B cell (primary cell): ENCODE results near the gene MVB12B. TPM values are rescaled to one million over a fixed set of nuclear protein-coding genes. Genes with fewer than 3 reads are reported as not detected.

Experiments used
- ATAC-seq: fragments of 200-7000 bp; cut with Tn5 transposase; one replicate; pipeline ENCODE4 v1.10.0; 2021; ENCODE audit warnings: low read depth, mild to moderate bottlenecking, moderate number of reproducible peaks, moderate library complexity
- CTCF ChIA-PET: fragments of 350-600 bp; sonication (Branson Sonifier 250); formaldehyde crosslinking; loops from one replicate; lab custom pipeline; 2021; ENCODE audit warnings: antibody characterized with exemption, inconsistent platforms; lab: Charles Lee
- POLR2A ChIA-PET: fragments of 350-600 bp; sonication (Branson Sonifier 250); formaldehyde crosslinking; loops from one replicate; lab custom pipeline; 2021; ENCODE audit warnings: antibody characterized with exemption; lab: Charles Lee
- DNase-seq: peaks from one replicate; pipeline ENCODE4 v3.0.0; 2013
- H2AFZ ChIP-seq: 2 replicates; pipeline ENCODE4 v1.6.1; 2012; ENCODE audit warnings: mild to moderate bottlenecking, low read depth, low read length; ENCODE audit not compliant: insufficient read depth, poor library complexity, severe bottlenecking
- H3K27ac ChIP-seq, 2 donors: 1 replicate in 1 of 2; 2 replicates in 1 of 2; pipeline ENCODE4 v1.5.1; 2012 to 2013; ENCODE audit warnings: low read length in 2 of 2, mild to moderate bottlenecking in 2 of 2, moderate library complexity in 1 of 2
- H3K27me3 ChIP-seq, 4 experiments: fragments of 200-600 bp in 1 of 4; sonication (generic) in 1 of 4; replicated peaks in 1 of 4; 1 replicate in 2 of 4; 2 replicates in 2 of 4; pipeline versions ENCODE4 v1.6.1 to v1.7.0; 2013 to 2016; ENCODE audit warnings: low read length in 3 of 4, mild to moderate bottlenecking in 2 of 4, mixed read lengths in 1 of 4, moderate library complexity in 1 of 4; ENCODE audit not compliant: insufficient read depth in 4 of 4, control insufficient read depth in 3 of 4; ENCODE audit errors: control extremely low read depth in 1 of 4
- H3K36me3 ChIP-seq, 2 experiments: replicated peaks in 1 of 2; 1 replicate in 1 of 2; 2 replicates in 1 of 2; pipeline versions ENCODE4 v1.6.1 to v1.7.1; 2013; ENCODE audit warnings: low read length in 1 of 2; ENCODE audit not compliant: insufficient read depth in 2 of 2, control insufficient read depth in 1 of 2; ENCODE audit errors: control extremely low read depth in 1 of 2, extremely low read depth in 1 of 2
- H3K4me1 ChIP-seq, 2 donors: fragments of 200-600 bp in 1 of 2; sonication (generic) in 1 of 2; 1 replicate in 1 of 2; 2 replicates in 1 of 2; pipeline versions ENCODE4 v1.5.1 to v1.6.1; 2013 to 2017; ENCODE audit warnings: low read length in 2 of 2; ENCODE audit not compliant: control insufficient read depth in 2 of 2, insufficient read depth in 2 of 2
- H3K4me2 ChIP-seq: replicated peaks from 2 replicates; pipeline ENCODE3; 2012; ENCODE audit warnings: mild to moderate bottlenecking, low read depth, low read length; ENCODE audit not compliant: poor library complexity, severe bottlenecking
- H3K4me3 ChIP-seq, 5 experiments: fragments of 200-600 bp in 1 of 5; sonication (generic) in 1 of 5; 1 replicate in 3 of 5; 2 replicates in 2 of 5; pipeline versions ENCODE4 v1.5.1 to v1.7.0; 2011 to 2016; ENCODE audit warnings: low read length in 4 of 5, mild to moderate bottlenecking in 4 of 5, low read depth in 2 of 5, control low read depth in 1 of 5, moderate library complexity in 1 of 5; ENCODE audit not compliant: insufficient read depth in 1 of 5; ENCODE audit errors: control extremely low read depth in 1 of 5, extremely low read depth in 1 of 5
- H3K79me2 ChIP-seq: fragments of 200-600 bp; sonication (generic); one replicate; pipeline ENCODE4 v1.6.0; 2016; ENCODE audit warnings: low read length; ENCODE audit not compliant: control insufficient read depth, insufficient read depth
- H3K9ac ChIP-seq: fragments of 200-600 bp; sonication (generic); 2 replicates; pipeline ENCODE4 v1.6.1; 2017; ENCODE audit warnings: mild to moderate bottlenecking, low read length, moderate library complexity
- H3K9me3 ChIP-seq, 3 donors: one replicate each; pipeline versions ENCODE4 v1.6.1 to v1.7.1; 2013; ENCODE audit warnings: low read length in 2 of 3; ENCODE audit not compliant: control insufficient read depth in 2 of 3, insufficient read depth in 1 of 3; ENCODE audit errors: control extremely low read depth in 1 of 3
- H4K20me1 ChIP-seq: 2 replicates; pipeline ENCODE4 v1.6.0; 2012; ENCODE audit warnings: mild to moderate bottlenecking, low read length; ENCODE audit not compliant: insufficient read depth, control insufficient read depth, poor library complexity, severe bottlenecking
- H3K27ac Mint-ChIP-seq: one replicate; pipeline ENCODE4 v1.8.0; 2021; ENCODE audit warnings: mixed read lengths
- H3K27me3 Mint-ChIP-seq: one replicate; pipeline ENCODE4 v1.8.0; 2021; ENCODE audit warnings: mixed read lengths
- H3K4me1 Mint-ChIP-seq: one replicate; pipeline ENCODE4 v1.8.0; 2021; ENCODE audit warnings: mixed read lengths
- H3K4me3 Mint-ChIP-seq: one replicate; pipeline ENCODE4 v1.8.0; 2021; ENCODE audit warnings: mixed read lengths
- H3K9me3 Mint-ChIP-seq: one replicate; pipeline ENCODE4 v1.8.0; 2022; ENCODE audit warnings: mixed read lengths; ENCODE audit not compliant: insufficient read depth
- CTCF ChIP-seq: fragments of 200-600 bp; IDR thresholded peaks from one replicate; pipeline ENCODE4 v1.8.0; 2022; ENCODE audit warnings: antibody characterized with exemption, mild to moderate bottlenecking
- EZH2 ChIP-seq: IDR thresholded peaks from 2 replicates; pipeline ENCODE4 v1.6.1; 2012; ENCODE audit warnings: borderline replicate concordance, low read depth, mild to moderate bottlenecking, moderate library complexity, low read length; ENCODE audit not compliant: insufficient read depth, poor library complexity, severe bottlenecking
- WGBS: methylation state at CpG from one replicate; pipeline ENCODE4 v1.1.5; 2013; ENCODE audit warnings: missing lambda C conversion rate; ENCODE audit not compliant: insufficient coverage; 5-methylcytosine and 5-hydroxymethylcytosine counted together
- intact Hi-C: fragments of 100-400 bp; cut with micrococcal nuclease; formaldehyde crosslinking; loops from one replicate; pipeline ENCODE4 v1.10.0; 2022
- polyA plus RNA-seq: library from polyadenylated mRNA; depleted of rRNA; stranded (reverse); fragments of >200 nt; gene quantifications from 2 replicates; pipeline ENCODE4 v1.2.3, GENCODE V29; 2012
- total RNA-seq, 2 donors: library from RNA; stranded (reverse); fragments of 120-200 nt in 1 of 2; gene quantifications; 1 replicate in 1 of 2; 2 replicates in 1 of 2; pipeline versions ENCODE4 v1.2.3 to v1.2.4, GENCODE V29; 2013 to 2022

The MVB12B gene
- total and polyA plus RNA-seq, 2 donors (not counting 1 experiment from before 2014, with no cell fraction given) = 1.2 to 9.8 TPM

- ChIA-PET CTCF (interaction anchor here (4.8 kb wide), 1 partner anchor 9 kb away, joined by 27 read pairs; no protein-coding TSS in a partner anchor), POLR2A (no interaction called here)
- TF ChIP-seq EZH2 (no peak), CTCF (no peak)
- no peaks in the 10 kb centered on the region for H3K36me3 ChIP-seq
- ATAC-seq (no peak), DNase-seq (no peak)
- H3K27ac Mint-ChIP-seq = no peak overlapping the region
- H3K4me1 Mint-ChIP-seq = peaks cover 33% of the 10 kb centered on the region
- WGBS = 98% methylated on average over 7 of the region's 10 CpGs
- no peak overlapping the region for H3K9ac ChIP-seq
- H3K4me2 ChIP-seq = no peak overlapping the region
- no peaks in the 10 kb centered on the region for H3K27me3 Mint-ChIP-seq
- H3K4me1 ChIP-seq = peaks cover 25 to 27% of the 10 kb centered on the region in 2 donors
- H3K27me3 ChIP-seq = no peaks in the 10 kb centered on the region
- no peaks in the 10 kb centered on the region for H3K9me3 Mint-ChIP-seq
- intact Hi-C loops = no loop called here
- H4K20me1 ChIP-seq = no peaks in the 10 kb centered on the region
- H3K4me3 ChIP-seq = no peak overlapping the region
- H3K4me3 Mint-ChIP-seq = no peak overlapping the region
- no peak overlapping the region for H2AFZ ChIP-seq
- no peaks in the 10 kb centered on the region for H3K79me2 ChIP-seq
- no peak overlapping the region for H3K27ac ChIP-seq
- H3K9me3 ChIP-seq = no peaks in the 10 kb centered on the region
These were observed 81.4 kb downstream of the MVB12B start for GRCh38 chr9:126408004-126408403.

DNA sequence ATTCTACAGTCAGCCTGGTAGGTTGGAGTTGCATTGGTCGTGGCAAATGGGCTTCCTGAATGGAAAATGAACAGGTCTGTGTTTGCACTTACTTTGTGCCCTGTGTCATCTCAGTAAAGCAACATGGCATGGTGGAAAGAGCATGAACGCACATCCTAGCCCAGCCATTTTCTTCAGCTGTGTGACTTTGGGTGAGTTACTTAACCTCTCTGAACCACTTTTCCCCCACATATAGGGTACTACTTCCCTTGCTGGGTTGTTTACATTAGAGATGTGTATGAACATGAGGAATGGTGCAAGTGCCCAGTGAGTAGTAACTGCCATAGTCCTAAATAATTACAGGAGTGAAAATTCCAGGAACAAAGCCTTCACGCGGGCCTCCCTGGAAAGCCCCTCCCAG lies 83.6 kb downstream of the MVB12B start:
- intact Hi-C loops = no loop called here
- Histone ChIP-seq H3K27me3 (no peaks in the 10 kb centered on the region), H3K36me3 (no peaks in the 10 kb centered on the region), H3K9me3 (no peaks in the 10 kb centered on the region), H3K4me2 (no peak overlapping the region), H3K79me2 (no peaks in the 10 kb centered on the region), H4K20me1 (no peaks in the 10 kb centered on the region), H2AFZ (no peak overlapping the region), H3K9ac (no peak overlapping the region), H3K4me1 (peaks cover 30 to 34% of the 10 kb centered on the region in 2 donors), H3K4me3 (no peak overlapping the region), H3K27ac (no peak overlapping the region)
- WGBS = 96% methylated on average over 3 of the region's 4 CpGs
- H3K4me3 Mint-ChIP-seq = no peak overlapping the region
- DNase-seq (no peak), ATAC-seq (no peak)
- no peaks in the 10 kb centered on the region for H3K27me3 Mint-ChIP-seq
- CTCF ChIA-PET = interaction anchor here (0.7 to 4.8 kb wide), 3 partner anchors 12 to 918 kb away, joined by 3 to 27 read pairs (median 4); no protein-coding TSS in a partner anchor
- no peaks in the 10 kb centered on the region for H3K9me3 Mint-ChIP-seq
- H3K4me1 Mint-ChIP-seq = peaks cover 38% of the 10 kb centered on the region
- no peak for TF ChIP-seq EZH2
- TF ChIP-seq CTCF = no peak
- H3K27ac Mint-ChIP-seq = no peak overlapping the region
- POLR2A ChIA-PET = no interaction called here
